Loucy (cell line): ENCODE results near the gene MAGEF1.

ENCODE experiments used
- H2AFZ ChIP-seq: fragments of 200-600 bp; sonication (generic); 2 replicates; pipeline ENCODE4 v1.6.0; 2016; ENCODE audit warnings: antibody characterized with exemption, mild to moderate bottlenecking, low read length, moderate library complexity
- H3F3A ChIP-seq: fragments of 200-600 bp; 2 replicates; pipeline ENCODE4 v1.6.0; 2016; ENCODE audit warnings: antibody characterized with exemption, low read depth, mild to moderate bottlenecking
- H3K27me3 ChIP-seq: fragments of 200-600 bp; sonication (generic); 2 replicates; pipeline ENCODE4 v1.6.1; 2014; ENCODE audit warnings: low read length, mild to moderate bottlenecking; ENCODE audit not compliant: insufficient read depth, poor library complexity, severe bottlenecking
- H3K36me3 ChIP-seq: fragments of 200-600 bp; sonication (generic); 2 replicates; pipeline ENCODE4 v1.6.1; 2016; ENCODE audit warnings: low read length; ENCODE audit not compliant: insufficient read depth
- H3K4me1 ChIP-seq: fragments of 200-600 bp; sonication (generic); 2 replicates; pipeline ENCODE4 v1.5.1; 2014; ENCODE audit warnings: low read length, mild to moderate bottlenecking; ENCODE audit not compliant: insufficient read depth, poor library complexity, severe bottlenecking
- H3K4me2 ChIP-seq: fragments of 200-600 bp; sonication (generic); 2 replicates; pipeline ENCODE4 v1.6.0; 2014; ENCODE audit warnings: antibody characterized with exemption, low read length, low read depth, mild to moderate bottlenecking; ENCODE audit not compliant: poor library complexity, severe bottlenecking
- H3K4me3 ChIP-seq: fragments of 200-600 bp; sonication (generic); 2 replicates; pipeline ENCODE4 v1.5.1; 2014; ENCODE audit warnings: low read length, mild to moderate bottlenecking, mixed read lengths; ENCODE audit not compliant: poor library complexity, severe bottlenecking
- H3K79me2 ChIP-seq: fragments of 200-600 bp; sonication (generic); 2 replicates; pipeline ENCODE4 v1.6.1; 2014; ENCODE audit warnings: low read length; ENCODE audit not compliant: insufficient read depth
- H3K9ac ChIP-seq: fragments of 200-600 bp; sonication (generic); 2 replicates; pipeline ENCODE4 v1.6.0; 2014; ENCODE audit warnings: mild to moderate bottlenecking, low read depth, low read length, moderate library complexity; ENCODE audit not compliant: poor library complexity, severe bottlenecking
- H3K9me2 ChIP-seq: fragments of 200-600 bp; sonication (generic); replicated peaks from 2 replicates; pipeline ENCODE4 v1.6.1; 2016; ENCODE audit warnings: low read depth, low read length, mixed read lengths
- H3K9me3 ChIP-seq: fragments of 200-600 bp; sonication (generic); 2 replicates; pipeline ENCODE4 v1.6.1; 2014; ENCODE audit warnings: mild to moderate bottlenecking, antibody characterized with exemption, low read length, low read depth; ENCODE audit not compliant: insufficient read depth
- H4K20me1 ChIP-seq: fragments of 200-600 bp; sonication (generic); 2 replicates; pipeline ENCODE4 v1.6.0; 2014; ENCODE audit warnings: antibody characterized with exemption, low read length, mild to moderate bottlenecking; ENCODE audit not compliant: insufficient read depth, poor library complexity, severe bottlenecking
- CTCF ChIP-seq: fragments of 200-600 bp; sonication (generic); conservative IDR thresholded peaks from 2 replicates; pipeline ENCODE4 v1.5.1; 2014; ENCODE audit warnings: mild to moderate bottlenecking, antibody characterized with exemption, low read length
- EZH2phosphoT487 ChIP-seq: fragments of 200-600 bp; IDR thresholded peaks from 2 replicates; pipeline ENCODE4 v1.6.1; 2018; ENCODE audit warnings: antibody characterized with exemption, mild to moderate bottlenecking, moderate library complexity, borderline replicate concordance

The MAGEF1 gene

GRCh38 chr3:184713521-184713920, 1.7 kb upstream of the MAGEF1 start:
- Histone ChIP-seq H3K9me3 (no peaks in the 10 kb centered on the region), H4K20me1 (peaks cover 22% of the 10 kb centered on the region), H3K4me1 (peaks cover 39% of the 10 kb centered on the region), H3K4me2 (no peak overlapping the region), H3K79me2 (peaks cover 27% of the 10 kb centered on the region), H2AFZ (no peak overlapping the region), H3K9ac (no peak overlapping the region), H3F3A (peaks cover 23% of the 10 kb centered on the region), H3K36me3 (no peaks in the 10 kb centered on the region), H3K27me3 (no peaks in the 10 kb centered on the region), H3K4me3 (no peak overlapping the region), H3K9me2 (no peaks in the 10 kb centered on the region)
- TF ChIP-seq CTCF (no peak), EZH2phosphoT487 (no peak)

- TF ChIP-seq CTCF: no peak
- Histone ChIP-seq H3K9ac (no peak overlapping the region), H3K9me3 (no peaks in the 10 kb centered on the region), H3K4me2 (no peak overlapping the region), H3K9me2 (no peaks in the 10 kb centered on the region), H3K4me1 (peaks cover 39% of the 10 kb centered on the region), H3F3A (peaks cover 23% of the 10 kb centered on the region), H3K27me3 (no peaks in the 10 kb centered on the region), H3K4me3 (no peak overlapping the region), H2AFZ (no peak overlapping the region), H3K36me3 (no peaks in the 10 kb centered on the region), H3K79me2 (peaks cover 27% of the 10 kb centered on the region), H4K20me1 (peaks cover 22% of the 10 kb centered on the region)
These were observed 1.1 kb upstream of the MAGEF1 start for GRCh38 chr3:184713040-184713355.

DNA sequence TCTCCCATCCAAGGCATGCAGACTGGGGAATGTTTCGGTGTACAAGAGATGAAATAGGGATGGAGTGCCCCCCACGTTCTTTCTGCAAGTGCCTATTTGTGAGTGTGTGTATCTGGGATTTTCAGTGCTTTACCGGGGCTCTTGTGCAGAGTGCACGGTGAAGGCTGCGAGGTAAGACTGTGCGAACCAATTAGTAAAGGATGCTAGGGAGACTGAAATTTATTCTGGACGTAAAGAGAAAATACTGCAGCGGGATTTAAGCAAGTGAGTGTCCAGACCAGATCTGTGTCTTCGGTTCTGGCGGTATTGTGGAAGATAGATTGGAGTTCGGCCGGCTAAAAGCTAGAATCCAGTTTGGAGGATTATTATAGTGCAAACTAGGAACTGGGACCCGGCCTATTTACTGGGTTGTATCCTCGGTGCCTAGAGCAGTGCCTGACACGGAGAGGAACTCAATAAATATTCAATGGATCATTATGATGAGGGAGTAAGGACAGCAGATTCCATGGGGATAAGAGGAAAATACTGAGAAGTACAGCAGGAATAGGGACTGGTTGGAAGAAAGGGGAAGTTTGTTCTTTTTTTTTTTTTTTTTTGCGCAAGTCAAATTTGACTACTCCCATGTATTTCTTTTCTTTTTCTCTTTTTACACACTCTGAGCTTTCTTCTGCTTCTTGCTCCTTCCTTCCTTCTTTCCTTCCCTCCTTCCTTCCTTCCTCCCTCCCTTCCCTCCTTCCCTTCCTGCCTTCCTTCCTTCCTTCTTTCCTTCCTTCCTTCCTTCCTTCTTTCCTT, 580 bp upstream of the MAGEF1 start:
- Histone ChIP-seq H3K9me2 (no peaks in the 10 kb centered on the region), H4K20me1 (peaks cover 22% of the 10 kb centered on the region), H3K27me3 (no peaks in the 10 kb centered on the region), H3K79me2 (peaks cover 27% of the 10 kb centered on the region), H3K36me3 (no peaks in the 10 kb centered on the region), H3K4me3 (peak overlapping the region; percentile 95), H3K4me1 (peaks cover 35% of the 10 kb centered on the region), H3K9me3 (no peaks in the 10 kb centered on the region), H3F3A (peaks cover 23% of the 10 kb centered on the region), H2AFZ (peak overlapping the region; percentile 47), H3K9ac (peak overlapping the region; percentile 96), H3K4me2 (peak overlapping the region; percentile 90)
- TF ChIP-seq CTCF: no peak
- no peak for TF ChIP-seq EZH2phosphoT487
